ENCODE results near the gene MERTK. TPM values are rescaled to one million over a fixed set of nuclear protein-coding genes. Genes with fewer than 3 reads are reported as not detected.

Gene MERTK
- total and polyA plus RNA-seq, 2 donors (not counting 1 experiment from before 2014, with no cell fraction given) = 0.04 to 0.34 TPM

DNA sequence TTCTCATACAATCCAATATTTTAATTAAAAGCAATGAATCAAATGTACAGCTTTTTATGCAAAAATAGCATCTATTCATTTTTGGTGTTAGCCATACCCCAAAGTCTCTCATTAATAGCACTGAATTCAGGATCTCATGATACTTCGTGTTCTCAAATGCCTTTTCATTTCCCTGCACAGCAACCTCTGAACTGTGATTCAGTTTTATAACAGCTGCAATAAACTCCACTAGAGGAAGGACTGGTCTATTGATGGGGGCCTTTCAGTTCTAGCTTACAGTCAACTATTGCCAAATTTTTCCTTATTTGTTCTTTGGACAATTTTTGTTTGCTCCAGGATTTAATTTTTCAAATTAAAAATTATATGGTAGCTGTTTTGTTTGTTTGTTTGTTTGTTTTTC, 151.9 kb downstream of the MERTK start:
- H3K9ac ChIP-seq (ENCODE audit: low read length) = no peak overlapping the region
- ChIA-PET POLR2A (no interaction called here), CTCF (interaction anchor here (1.2 to 8.8 kb wide), 6 partner anchors 153 to 209 kb away, joined by 4 to 83 read pairs (median 8); partner anchors contain the start of gene ANAPC1)
- no peaks in the 10 kb centered on the region for H3K36me3 ChIP-seq (replicated peaks in 1 of 2; ENCODE audit: control extremely low read depth in 1 of 2, control insufficient read depth in 1 of 2, extremely low read depth in 1 of 2, insufficient read depth in 2 of 2, low read length in 1 of 2)
- intact Hi-C loops (cut with micrococcal nuclease) = loop anchor here (10.0 kb wide), 2 partner anchors 674 to 1124 kb away; partner anchors contain the start of genes NT5DC4 and PSD4
- Mint-ChIP-seq H3K27ac (no peak overlapping the region), H3K27me3 (peaks cover 9% of the 10 kb centered on the region), H3K9me3 (ENCODE audit: insufficient read depth) (peaks cover 3% of the 10 kb centered on the region), H3K4me3 (no peak overlapping the region), H3K4me1 (peaks cover 10% of the 10 kb centered on the region)
- no peaks in the 10 kb centered on the region for H4K20me1 ChIP-seq (ENCODE audit: control insufficient read depth, insufficient read depth, low read length, poor library complexity, severe bottlenecking)
- H3K9me3 ChIP-seq (ENCODE audit: control extremely low read depth in 1 of 3, control insufficient read depth in 2 of 3, insufficient read depth in 1 of 3, low read length in 2 of 3) = no peaks in the 10 kb centered on the region
- DNase-seq (no peak), ATAC-seq (ENCODE audit: low read depth) (no peak)
- H3K79me2 ChIP-seq (ENCODE audit: control insufficient read depth, insufficient read depth, low read length) = no peaks in the 10 kb centered on the region
- H3K4me1 ChIP-seq (ENCODE audit: control insufficient read depth in 2 of 2, insufficient read depth in 2 of 2, low read length in 2 of 2) = peaks cover 7 to 9% of the 10 kb centered on the region in 2 donors
- H3K4me2 ChIP-seq (replicated peaks; ENCODE audit: low read depth, low read length, poor library complexity, severe bottlenecking) = no peak overlapping the region
- no CpG with 5 or more reads among the region's 1 CpG for WGBS (ENCODE audit: insufficient coverage)
- no peak overlapping the region for H2AFZ ChIP-seq (ENCODE audit: insufficient read depth, low read depth, low read length, poor library complexity, severe bottlenecking)
- no peak overlapping the region for H3K4me3 ChIP-seq (ENCODE audit: control extremely low read depth in 1 of 5, extremely low read depth in 1 of 5, insufficient read depth in 1 of 5, low read depth in 2 of 5, low read length in 4 of 5)
- H3K27ac ChIP-seq (ENCODE audit: low read length in 2 of 2) = no peak overlapping the region
- peaks cover 0 to 3% (median 0%) of the 10 kb centered on the region in 4 experiments for H3K27me3 ChIP-seq (replicated peaks in 1 of 4; ENCODE audit: control extremely low read depth in 1 of 4, control insufficient read depth in 3 of 4, insufficient read depth in 4 of 4, low read length in 3 of 4)
- TF ChIP-seq, protein P1, sequence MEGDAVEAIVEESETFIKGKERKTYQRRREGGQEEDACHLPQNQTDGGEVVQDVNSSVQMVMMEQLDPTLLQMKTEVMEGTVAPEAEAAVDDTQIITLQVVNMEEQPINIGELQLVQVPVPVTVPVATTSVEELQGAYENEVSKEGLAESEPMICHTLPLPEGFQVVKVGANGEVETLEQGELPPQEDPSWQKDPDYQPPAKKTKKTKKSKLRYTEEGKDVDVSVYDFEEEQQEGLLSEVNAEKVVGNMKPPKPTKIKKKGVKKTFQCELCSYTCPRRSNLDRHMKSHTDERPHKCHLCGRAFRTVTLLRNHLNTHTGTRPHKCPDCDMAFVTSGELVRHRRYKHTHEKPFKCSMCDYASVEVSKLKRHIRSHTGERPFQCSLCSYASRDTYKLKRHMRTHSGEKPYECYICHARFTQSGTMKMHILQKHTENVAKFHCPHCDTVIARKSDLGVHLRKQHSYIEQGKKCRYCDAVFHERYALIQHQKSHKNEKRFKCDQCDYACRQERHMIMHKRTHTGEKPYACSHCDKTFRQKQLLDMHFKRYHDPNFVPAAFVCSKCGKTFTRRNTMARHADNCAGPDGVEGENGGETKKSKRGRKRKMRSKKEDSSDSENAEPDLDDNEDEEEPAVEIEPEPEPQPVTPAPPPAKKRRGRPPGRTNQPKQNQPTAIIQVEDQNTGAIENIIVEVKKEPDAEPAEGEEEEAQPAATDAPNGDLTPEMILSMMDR (IDR thresholded peaks at IDR 0.05) = no peak
- TF ChIP-seq EZH2 (IDR thresholded peaks at IDR 0.05; ENCODE audit: borderline replicate concordance, insufficient read depth, low read depth, low read length, poor library complexity, severe bottlenecking) = no peak
